Ovary (tissue), 9 donors: ENCODE data around the gene ZDHHC6. TPM values are rescaled to one million over a fixed set of nuclear protein-coding genes. Genes with fewer than 3 reads are reported as not detected.
"Not testable (repeated sequence)": the region's sequence is repeated elsewhere in the genome, so short reads cannot be mapped to it uniquely, and the experiment has no call there.

Experiments used
- DNase-seq, 5 donors: peaks; one replicate each; pipeline ENCODE4 v3.0.0-alpha.2; 2019 to 2020
- H3K27ac ChIP-seq, 2 donors: fragments of 200-600 bp; one replicate each; pipeline versions ENCODE4 v1.5.1 to v1.8.0; 2019 to 2022
- H3K27me3 ChIP-seq: fragments of 200-600 bp; one replicate; pipeline ENCODE4 v1.8.0; 2022
- H3K36me3 ChIP-seq: fragments of 200-600 bp; sonication (generic); one replicate; pipeline ENCODE4 v1.5.1; 2019
- H3K4me1 ChIP-seq: one replicate; pipeline ENCODE4 v1.8.1; 2013; ENCODE audit warnings: mild to moderate bottlenecking, moderate library complexity; ENCODE audit not compliant: insufficient read depth
- H3K4me3 ChIP-seq: fragments of 200-600 bp; sonication (generic); one replicate; pipeline ENCODE4 v1.5.1; 2017
- H3K9me3 ChIP-seq, 2 donors: fragments of 200-600 bp in 1 of 2; sonication (generic) in 1 of 2; one replicate each; pipeline versions ENCODE4 v1.5.1 to v1.8.1; 2013 to 2019; ENCODE audit warnings: mild to moderate bottlenecking in 1 of 2, moderate library complexity in 1 of 2
- EP300 ChIP-seq: sonication (generic); formaldehyde crosslinking; IDR thresholded peaks from one replicate; pipeline ENCODE4 v1.6.1; 2017; ENCODE audit warnings: antibody characterized with exemption
- POLR2A ChIP-seq: fragments of 450-650 bp; IDR thresholded peaks from one replicate; pipeline ENCODE4 v1.6.1; 2017; ENCODE audit warnings: antibody characterized with exemption, mild to moderate bottlenecking, moderate library complexity
- WGBS, 3 donors: extraction: QIAGEN DNeasy Blood & Tissue Kit in 1 of 3; methylation state at CpG; one replicate each; pipeline versions ENCODE4 v1.1.5 to v1.1.7; 2013 to 2017; 5-methylcytosine and 5-hydroxymethylcytosine counted together
- intact Hi-C, 4 donors: fragments of 100-400 bp; cut with DNase I; formaldehyde crosslinking; loops; one replicate each; pipeline versions ENCODE4 v1.11.0 to v1.15.1; 2022 to 2023
- polyA plus RNA-seq, 2 donors: library from polyadenylated mRNA; stranded (reverse); fragments of 200-250 nt in 1 of 2; fragments of 350-450 nt in 1 of 2; fragmentation: Illumina TruSeq in 1 of 2; extraction: RNeasy Lipid Tissue Mini Kit (QIAGEN cat#74804) in 1 of 2; gene quantifications; one replicate each; pipeline ENCODE4 v1.2.3, GENCODE V29; 2013 to 2014
- total RNA-seq, 7 donors: library from RNA; depleted of rRNA in 2 of 7; stranded (reverse); fragments of >200 nt in 2 of 7; fragmentation: NEBNext Ultra II Directional in 3 of 7; extraction: Animal tissue kit (Norgen Biotek cat#: 25700) in 3 of 7; gene quantifications; one replicate each; pipeline versions ENCODE4 v1.1.0 to v1.2.4, GENCODE V29; 2016 to 2023
- TF ChIP-seq, protein P1 (sequence below), 3 donors: fragments of 450-650 bp in 2 of 3; fragments of 200-600 bp in 1 of 3; IDR thresholded peaks; one replicate each; pipeline versions ENCODE4 v1.5.1 to v1.8.0; 2016 to 2022; ENCODE audit warnings: antibody characterized with exemption in 3 of 3, mild to moderate bottlenecking in 1 of 3
- donor health status: DM: no; HTN: no; CAD: no; lungs with moderate emphysema.
- donor health status: DM: no; HTN: no; CAD: no.
- donor health status: Bipolar disorder and iron deficiency.
- donor health status: DM: yes; HTN: yes; CAD: no.
- donor health status: DM: no; HTN: no; CAD: no.
- donor health status: DM: yes; HTN: yes; CAD: no.

The ZDHHC6 gene
- total and polyA plus RNA-seq, 9 donors, result 14.8 to 44.7 (median 28.8) TPM

DNA sequence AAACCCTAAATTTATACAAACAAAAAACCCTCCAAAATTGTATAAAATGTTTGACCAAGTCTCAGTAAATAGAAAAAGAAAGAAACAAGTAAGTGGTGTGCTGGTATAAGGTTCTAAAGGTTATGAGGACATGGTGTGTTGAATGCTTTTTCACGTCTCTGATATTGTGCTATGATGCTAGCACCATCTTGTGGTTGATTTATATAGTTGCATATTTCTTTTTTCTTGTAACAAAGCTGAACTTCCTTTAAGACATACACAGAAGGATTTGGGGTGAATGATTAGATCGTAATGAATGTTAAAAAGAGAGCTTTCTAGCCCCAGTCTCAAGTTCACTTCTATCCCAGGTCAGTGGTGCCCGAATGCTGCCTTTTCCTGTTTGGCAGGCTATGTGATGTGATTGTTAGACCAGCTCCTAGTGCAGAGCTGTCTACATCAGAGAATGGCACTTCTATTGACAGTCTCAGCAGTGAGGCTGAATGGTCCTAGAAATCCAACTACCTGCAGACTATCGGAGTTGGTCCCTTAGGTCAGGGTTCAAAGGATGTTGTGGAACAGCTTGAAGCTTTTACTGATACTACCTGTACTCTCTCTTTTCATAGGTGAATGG lies 25.3 kb upstream of the ZDHHC6 start:
- Histone ChIP-seq H3K27ac (no peak overlapping the region), H3K4me3 (no peak overlapping the region), H3K36me3 (no peaks in the 10 kb centered on the region), H3K4me1 (no peaks in the 10 kb centered on the region), H3K9me3 (no peaks in the 10 kb centered on the region), H3K27me3 (no peaks in the 10 kb centered on the region)
- intact Hi-C loops, result loop anchor here in 1 of 4 donors (10.0 kb wide), 1 partner anchor 913 kb away; no protein-coding TSS in a partner anchor
- no peak for DNase-seq
- 18 to 29% (median 20%) methylated on average over 4 of the region's 4 CpGs for WGBS, 3 donors
- TF ChIP-seq, protein P1, sequence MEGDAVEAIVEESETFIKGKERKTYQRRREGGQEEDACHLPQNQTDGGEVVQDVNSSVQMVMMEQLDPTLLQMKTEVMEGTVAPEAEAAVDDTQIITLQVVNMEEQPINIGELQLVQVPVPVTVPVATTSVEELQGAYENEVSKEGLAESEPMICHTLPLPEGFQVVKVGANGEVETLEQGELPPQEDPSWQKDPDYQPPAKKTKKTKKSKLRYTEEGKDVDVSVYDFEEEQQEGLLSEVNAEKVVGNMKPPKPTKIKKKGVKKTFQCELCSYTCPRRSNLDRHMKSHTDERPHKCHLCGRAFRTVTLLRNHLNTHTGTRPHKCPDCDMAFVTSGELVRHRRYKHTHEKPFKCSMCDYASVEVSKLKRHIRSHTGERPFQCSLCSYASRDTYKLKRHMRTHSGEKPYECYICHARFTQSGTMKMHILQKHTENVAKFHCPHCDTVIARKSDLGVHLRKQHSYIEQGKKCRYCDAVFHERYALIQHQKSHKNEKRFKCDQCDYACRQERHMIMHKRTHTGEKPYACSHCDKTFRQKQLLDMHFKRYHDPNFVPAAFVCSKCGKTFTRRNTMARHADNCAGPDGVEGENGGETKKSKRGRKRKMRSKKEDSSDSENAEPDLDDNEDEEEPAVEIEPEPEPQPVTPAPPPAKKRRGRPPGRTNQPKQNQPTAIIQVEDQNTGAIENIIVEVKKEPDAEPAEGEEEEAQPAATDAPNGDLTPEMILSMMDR (IDR thresholded peaks at IDR 0.05), result peak; percentile 42 to 64 (median 50)
- TF ChIP-seq POLR2A, result no peak

DNA sequence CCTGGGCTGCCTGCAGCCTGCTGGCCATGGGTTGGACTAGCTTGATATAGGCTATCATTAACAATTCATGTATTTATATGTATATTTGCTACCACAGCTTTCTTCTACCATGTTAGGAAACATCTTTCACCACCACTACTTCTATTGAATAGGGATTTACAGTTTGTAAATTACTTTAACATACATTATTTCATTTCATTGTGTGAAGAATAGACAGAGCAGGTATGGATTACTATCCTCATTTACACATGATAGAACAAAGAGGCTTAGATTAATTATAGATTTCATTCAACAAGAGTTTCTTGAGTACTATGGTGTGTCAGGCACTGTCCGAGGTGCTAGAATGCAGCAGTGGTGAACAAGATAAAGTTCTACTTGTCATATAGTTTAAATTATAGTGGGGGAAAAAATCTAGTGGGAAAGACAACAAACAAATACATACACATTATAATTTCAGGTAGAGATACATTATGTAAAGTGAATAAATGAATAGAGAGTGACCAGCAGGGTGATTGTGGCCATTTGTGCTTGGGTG lies 20.9 kb upstream of the ZDHHC6 start:
- intact Hi-C loops, result no loop called here
- no peaks in the 10 kb centered on the region for H3K36me3 ChIP-seq
- TF ChIP-seq EP300 (no peak), POLR2A (no peak)
- TF ChIP-seq, protein P1 (IDR thresholded peaks at IDR 0.05), result no peak
- H3K27me3 ChIP-seq, result no peaks in the 10 kb centered on the region
- H3K4me1 ChIP-seq, result no peaks in the 10 kb centered on the region
- H3K27ac ChIP-seq, result no peak overlapping the region
- DNase-seq, result no peak
- no peaks in the 10 kb centered on the region for H3K9me3 ChIP-seq
- no peak overlapping the region for H3K4me3 ChIP-seq
- WGBS, 3 donors, result 80 to 90% (median 83%) methylated on average over 1 of the region's 1 CpG

DNA sequence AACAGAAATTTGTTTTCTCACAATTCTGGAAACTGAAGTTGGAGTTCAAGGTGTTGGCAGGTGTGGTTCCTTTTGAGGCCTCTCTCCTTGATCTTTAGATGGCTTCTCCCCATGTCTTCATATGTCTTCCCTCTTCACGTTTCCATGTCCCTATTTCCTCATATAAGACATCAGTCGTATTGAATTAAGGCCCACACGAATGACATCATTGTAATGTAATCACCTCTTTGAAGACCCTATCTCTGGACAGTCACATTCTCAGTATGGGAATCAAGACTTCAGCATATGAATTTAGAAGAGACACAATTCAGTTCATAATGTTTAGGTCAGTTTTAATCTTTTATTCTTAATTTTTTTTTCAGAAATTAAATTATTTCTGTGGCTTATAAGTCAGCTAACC lies 20.1 kb upstream of the ZDHHC6 start:
- no peaks in the 10 kb centered on the region for H3K36me3 ChIP-seq

DNA sequence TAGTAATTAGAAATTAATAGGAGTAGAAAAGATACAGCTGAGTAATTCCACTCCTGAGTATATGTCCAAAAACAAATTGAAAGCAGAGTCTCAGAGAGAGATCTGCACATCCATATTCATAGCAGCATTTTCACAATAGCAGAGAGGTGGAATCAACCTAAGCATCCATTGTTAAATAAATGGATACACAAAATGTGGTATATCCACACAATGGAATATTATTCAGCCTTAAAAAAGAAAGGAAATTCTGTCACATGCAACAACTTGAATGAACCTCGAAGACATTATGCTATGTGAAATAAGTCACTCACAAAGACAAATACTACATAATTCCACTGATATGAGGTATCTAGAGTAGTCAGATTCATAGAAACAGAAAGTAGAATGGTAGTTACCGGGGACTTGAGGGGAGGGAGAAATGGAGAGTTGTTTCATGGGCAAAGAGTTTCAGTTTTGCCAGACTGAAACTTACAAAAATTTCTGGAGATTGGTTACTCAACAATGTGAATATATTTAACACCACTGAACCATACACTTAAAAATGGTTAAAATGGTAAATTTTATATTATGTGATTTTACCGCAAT lies 18.7 kb upstream of the ZDHHC6 start:
- H3K9me3 ChIP-seq, result no peaks in the 10 kb centered on the region
- TF ChIP-seq POLR2A (no peak), EP300 (no peak)
- TF ChIP-seq, protein P1 (IDR thresholded peaks at IDR 0.05), result no peak
- WGBS, 3 donors, result 93 to 98% (median 98%) methylated on average over 3 of the region's 3 CpGs
- no peaks in the 10 kb centered on the region for H3K36me3 ChIP-seq
- no peak overlapping the region for H3K4me3 ChIP-seq
- H3K27me3 ChIP-seq, result no peaks in the 10 kb centered on the region
- intact Hi-C loops, result no loop called here
- no peak overlapping the region for H3K27ac ChIP-seq
- no peaks in the 10 kb centered on the region for H3K4me1 ChIP-seq
- DNase-seq, result no peak

More for the DNA sequence above, 20.1 kb upstream of the ZDHHC6 start:
- TF ChIP-seq EP300 (no peak), POLR2A (no peak)
- TF ChIP-seq, protein P1 (IDR thresholded peaks at IDR 0.05), result no peak
- Histone ChIP-seq H3K27me3 (no peaks in the 10 kb centered on the region), H3K9me3 (no peaks in the 10 kb centered on the region), H3K27ac (no peak overlapping the region), H3K4me1 (no peaks in the 10 kb centered on the region), H3K4me3 (no peak overlapping the region)
- no peak for DNase-seq
- 88 to 94% (median 90%) methylated on average over 3 of the region's 3 CpGs for WGBS, 3 donors
- intact Hi-C loops, result no loop called here

DNA sequence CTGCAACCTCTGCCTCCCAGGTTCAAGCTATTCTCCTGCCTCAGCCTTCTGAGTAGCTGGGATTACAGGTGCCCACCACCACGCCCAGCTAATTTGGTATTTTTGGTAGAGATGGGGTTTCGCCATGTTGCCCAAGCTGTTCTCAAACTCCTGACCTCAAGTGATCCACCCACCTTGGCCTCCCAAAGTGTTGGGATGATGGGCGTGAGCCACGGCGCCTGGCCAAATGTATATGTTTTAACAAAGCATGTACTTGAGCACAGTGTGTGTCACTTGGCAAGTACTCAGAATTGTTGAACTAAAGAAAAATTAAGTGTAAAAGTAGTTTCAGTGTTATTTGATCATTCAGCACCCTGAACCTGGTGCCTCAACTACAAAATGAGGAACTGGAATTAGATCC lies 17.4 kb upstream of the ZDHHC6 start:
- 97% methylated on average over 5 of the region's 5 CpGs for WGBS, 3 donors
- DNase-seq, H3K4me1 ChIP-seq, intact Hi-C loops, H3K27ac ChIP-seq, H3K9me3 ChIP-seq, H3K4me3 ChIP-seq, H3K27me3 ChIP-seq, H3K36me3 ChIP-seq: not testable (repeated sequence)
